Measurements from ENCODE around the gene CTSK. TPM values are rescaled to one million over a fixed set of nuclear protein-coding genes. Genes with fewer than 3 reads are reported as not detected.
"Not testable (repeated sequence)": the region's sequence is repeated elsewhere in the genome, so short reads cannot be mapped to it uniquely, and the experiment has no call there.

Gene CTSK
- total RNA-seq, 4 donors from 2014 or later: 13.7 to 50.7 (median 22.4) TPM

GRCh38 chr1:150789396-150789795 is 18.7 kb downstream of the CTSK start:
- no peaks in the 10 kb centered on the region for H3K27me3 ChIP-seq
- H3K9me3 ChIP-seq: no peaks in the 10 kb centered on the region
- H3K4me3 ChIP-seq: no peak overlapping the region
- TF ChIP-seq POLR2A (IDR thresholded peaks at IDR 0.05) (no peak), CTCF (IDR thresholded peaks at IDR 0.05) (no peak)
- DNase-seq: no peak
- no peak overlapping the region for H3K27ac ChIP-seq
- no peaks in the 10 kb centered on the region for H3K4me1 ChIP-seq
- H3K36me3 ChIP-seq: no peaks in the 10 kb centered on the region

- Histone ChIP-seq H3K9me3 (no peaks in the 10 kb centered on the region), H3K4me1 (no peaks in the 10 kb centered on the region), H3K27me3 (no peaks in the 10 kb centered on the region), H3K4me3 (no peak overlapping the region), H3K27ac (no peak overlapping the region), H3K36me3 (no peaks in the 10 kb centered on the region)
- DNase-seq: no peak
- TF ChIP-seq CTCF (IDR thresholded peaks at IDR 0.05) (no peak), POLR2A (IDR thresholded peaks at IDR 0.05) (no peak)
Observed at GRCh38 chr1:150788946-150789345, 19.1 kb downstream of the CTSK start.

GRCh38 chr1:150787455-150787854 is 20.6 kb downstream of the CTSK start:
- no peaks in the 10 kb centered on the region for H3K9me3 ChIP-seq
- no peak overlapping the region for H3K4me3 ChIP-seq
- H3K36me3 ChIP-seq: no peaks in the 10 kb centered on the region
- H3K27me3 ChIP-seq: no peaks in the 10 kb centered on the region
- no peak for DNase-seq
- H3K27ac ChIP-seq: peak overlapping the region in 1 of 4 donors; percentile 2
- TF ChIP-seq POLR2A (IDR thresholded peaks at IDR 0.05) (no peak), CTCF (IDR thresholded peaks at IDR 0.05) (no peak)
- H3K4me1 ChIP-seq: no peaks in the 10 kb centered on the region

GRCh38 chr1:150780510-150780909 is 27.6 kb downstream of the CTSK start:
- no peak overlapping the region for H3K4me3 ChIP-seq
- H3K9me3 ChIP-seq: no peaks in the 10 kb centered on the region
- no peaks in the 10 kb centered on the region for H3K36me3 ChIP-seq
- H3K27ac ChIP-seq: no peak overlapping the region
- TF ChIP-seq CTCF (IDR thresholded peaks at IDR 0.05) (no peak), POLR2A (IDR thresholded peaks at IDR 0.05) (no peak)
- no peaks in the 10 kb centered on the region for H3K27me3 ChIP-seq
- DNase-seq: no peak
- H3K4me1 ChIP-seq: no peaks in the 10 kb centered on the region

GRCh38 chr1:150778409-150778808 is 29.7 kb downstream of the CTSK start:
- Histone ChIP-seq H3K27ac (no peak overlapping the region), H3K27me3 (no peaks in the 10 kb centered on the region), H3K36me3 (no peaks in the 10 kb centered on the region), H3K9me3 (no peaks in the 10 kb centered on the region), H3K4me3 (no peak overlapping the region), H3K4me1 (no peaks in the 10 kb centered on the region)
- TF ChIP-seq POLR2A (IDR thresholded peaks at IDR 0.05): no peak
- no peak for TF ChIP-seq CTCF (IDR thresholded peaks at IDR 0.05)
- DNase-seq: no peak

GRCh38 chr1:150777544-150777943 is 30.5 kb downstream of the CTSK start:
- DNase-seq: no peak
- H3K36me3 ChIP-seq: no peaks in the 10 kb centered on the region
- no peaks in the 10 kb centered on the region for H3K4me1 ChIP-seq
- H3K4me3 ChIP-seq: no peak overlapping the region
- H3K9me3 ChIP-seq: no peaks in the 10 kb centered on the region
- TF ChIP-seq CTCF (IDR thresholded peaks at IDR 0.05): no peak
- TF ChIP-seq POLR2A (IDR thresholded peaks at IDR 0.05): no peak
- no peak overlapping the region for H3K27ac ChIP-seq
- H3K27me3 ChIP-seq: no peaks in the 10 kb centered on the region

GRCh38 chr1:150775931-150776505 is 32.0 kb downstream of the CTSK start:
- H3K36me3 ChIP-seq, H3K9me3 ChIP-seq, H3K27ac ChIP-seq, H3K27me3 ChIP-seq, H3K4me3 ChIP-seq, H3K4me1 ChIP-seq, DNase-seq: not testable (repeated sequence)
